Measurements from ENCODE around the gene KIF13A.

- TF ChIP-seq CTCF (IDR thresholded peaks at IDR 0.05; ENCODE audit: low read depth, low read length): no peak
- no peak for TF ChIP-seq EZH2phosphoT487 (IDR thresholded peaks at IDR 0.05; ENCODE audit: low read depth)
Observed at GRCh38 chr6:17959302-17959701, 28.1 kb downstream of the KIF13A start.
